Fibroblast of villous mesenchyme (primary cell): ENCODE data around the gene SLC11A2. TPM values are rescaled to one million over a fixed set of nuclear protein-coding genes. Genes with fewer than 3 reads are reported as not detected.
A peak's percentile ranks its signal among the peaks of the same experiment; 100 is the strongest.

Source experiments
- DNase-seq: peaks from one replicate; pipeline ENCODE4 v3.0.0-alpha.2; 2010; ENCODE audit warnings: low read depth
- H3K4me3 ChIP-seq: 2 replicates; pipeline ENCODE4 v1.5.1; 2011; ENCODE audit warnings: low read depth, mild to moderate bottlenecking, low read length
- total RNA-seq: library from RNA; depleted of rRNA; stranded (reverse); fragments of >200 nt; gene quantifications from 2 replicates; pipeline ENCODE4 v1.2.3, GENCODE V29; 2012
- TF ChIP-seq, protein P1 (sequence below): IDR thresholded peaks from 2 replicates; pipeline ENCODE4 v1.5.1; 2012; ENCODE audit warnings: low read depth, mild to moderate bottlenecking, low read length; ENCODE audit not compliant: insufficient read depth

The SLC11A2 gene
- total RNA-seq, 1 donor, result 56.6 TPM

DNA sequence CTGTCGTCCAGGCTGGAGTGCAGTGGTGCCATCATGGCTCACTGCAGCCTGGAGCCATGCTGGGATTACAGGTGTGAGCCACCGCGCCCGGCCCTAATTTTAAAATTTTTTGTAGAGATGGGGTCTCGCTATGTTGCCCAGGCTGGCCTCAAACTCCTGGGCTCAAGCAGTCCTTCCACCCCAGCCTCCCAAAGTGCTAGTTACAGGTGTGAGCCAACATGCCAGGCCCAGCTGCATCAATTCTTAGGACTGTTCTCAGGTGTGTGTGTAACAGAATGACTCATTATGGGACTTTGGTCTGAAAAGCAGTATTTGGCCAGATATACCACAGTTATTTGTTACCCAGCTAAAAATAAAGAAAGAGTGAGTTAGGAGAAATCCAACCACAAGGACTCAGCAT lies 39.3 kb upstream of the SLC11A2 start:
- H3K4me3 ChIP-seq, result no peak overlapping the region
- DNase-seq, result no peak
- TF ChIP-seq, protein P1, sequence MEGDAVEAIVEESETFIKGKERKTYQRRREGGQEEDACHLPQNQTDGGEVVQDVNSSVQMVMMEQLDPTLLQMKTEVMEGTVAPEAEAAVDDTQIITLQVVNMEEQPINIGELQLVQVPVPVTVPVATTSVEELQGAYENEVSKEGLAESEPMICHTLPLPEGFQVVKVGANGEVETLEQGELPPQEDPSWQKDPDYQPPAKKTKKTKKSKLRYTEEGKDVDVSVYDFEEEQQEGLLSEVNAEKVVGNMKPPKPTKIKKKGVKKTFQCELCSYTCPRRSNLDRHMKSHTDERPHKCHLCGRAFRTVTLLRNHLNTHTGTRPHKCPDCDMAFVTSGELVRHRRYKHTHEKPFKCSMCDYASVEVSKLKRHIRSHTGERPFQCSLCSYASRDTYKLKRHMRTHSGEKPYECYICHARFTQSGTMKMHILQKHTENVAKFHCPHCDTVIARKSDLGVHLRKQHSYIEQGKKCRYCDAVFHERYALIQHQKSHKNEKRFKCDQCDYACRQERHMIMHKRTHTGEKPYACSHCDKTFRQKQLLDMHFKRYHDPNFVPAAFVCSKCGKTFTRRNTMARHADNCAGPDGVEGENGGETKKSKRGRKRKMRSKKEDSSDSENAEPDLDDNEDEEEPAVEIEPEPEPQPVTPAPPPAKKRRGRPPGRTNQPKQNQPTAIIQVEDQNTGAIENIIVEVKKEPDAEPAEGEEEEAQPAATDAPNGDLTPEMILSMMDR, result no peak

DNA sequence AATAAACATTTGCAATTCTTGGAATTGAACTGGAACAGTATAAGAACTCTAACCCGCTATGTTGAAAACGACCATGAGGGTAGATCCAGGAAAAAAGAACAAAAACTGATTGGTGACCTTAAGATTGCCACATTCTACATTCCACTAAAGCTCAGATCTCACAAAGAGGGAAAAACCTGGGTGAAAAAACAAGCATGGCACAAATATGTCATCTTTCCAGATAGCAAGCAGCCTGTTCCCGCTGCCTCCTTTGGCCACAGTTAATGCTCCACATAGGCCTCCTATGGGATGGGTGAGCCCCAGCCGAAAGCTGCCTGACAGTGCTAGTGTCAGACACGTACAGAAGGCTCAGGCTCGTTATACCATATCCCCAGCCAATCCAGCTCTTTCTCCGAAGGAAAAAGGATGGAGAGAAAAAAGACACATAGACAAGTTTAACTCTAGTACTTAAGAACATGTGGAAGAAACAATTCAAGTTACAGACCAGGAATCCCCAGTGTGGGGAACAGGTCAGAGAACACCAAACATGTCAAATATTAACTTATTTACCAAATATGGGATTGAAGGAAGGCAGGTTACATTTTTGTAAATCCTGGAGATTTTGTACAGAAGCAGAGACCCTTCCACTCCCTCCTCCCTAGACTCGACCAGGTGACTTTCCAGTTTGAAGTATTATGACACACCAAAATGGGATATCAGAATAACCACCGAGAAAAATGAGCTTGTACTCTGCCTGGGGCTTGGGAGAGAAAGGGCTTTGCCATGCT lies 36.6 kb upstream of the SLC11A2 start:
- DNase-seq, result no peak
- TF ChIP-seq, protein P1, result no peak
- H3K4me3 ChIP-seq, result no peak overlapping the region

DNA sequence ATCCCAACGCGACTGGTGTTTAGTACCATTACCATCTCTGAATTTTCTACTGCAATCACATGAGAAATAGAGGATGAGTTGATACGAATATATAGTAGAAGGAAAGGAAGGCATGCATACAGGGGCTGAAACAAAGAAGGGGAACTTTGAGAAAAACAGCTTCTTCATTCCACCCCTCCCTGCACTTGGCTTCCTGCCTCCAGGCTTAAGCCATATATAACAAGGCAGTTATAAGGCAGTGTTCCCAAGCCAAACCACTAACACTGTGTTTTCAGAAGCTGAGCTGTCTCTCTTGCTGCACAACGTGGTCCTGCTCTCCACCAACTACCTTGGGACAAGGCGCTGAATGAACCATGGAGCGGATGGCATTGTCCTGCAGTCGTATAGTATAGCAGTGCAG lies 32.9 kb upstream of the SLC11A2 start:
- TF ChIP-seq, protein P1, result no peak
- no peak overlapping the region for H3K4me3 ChIP-seq
- no peak for DNase-seq

DNA sequence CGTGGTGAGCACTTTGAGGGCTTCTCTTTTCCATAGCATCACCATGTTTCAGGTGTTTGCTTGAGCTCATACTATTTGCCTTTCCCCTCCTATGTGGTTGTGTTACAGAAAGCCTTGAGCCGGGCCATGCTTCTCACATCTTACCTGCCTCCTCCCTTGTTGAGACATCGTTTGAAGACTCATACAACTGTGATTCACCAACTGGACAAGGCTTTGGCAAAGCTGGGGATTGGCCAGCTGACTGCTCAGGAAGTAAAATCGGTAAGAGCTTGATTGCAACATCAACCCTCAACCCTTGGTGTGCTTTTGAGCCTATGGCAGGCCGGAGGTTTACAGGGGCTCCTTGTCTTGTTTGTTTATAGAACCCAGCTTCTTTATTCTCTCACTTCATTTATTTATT lies 30.1 kb upstream of the SLC11A2 start:
- H3K4me3 ChIP-seq, result no peak overlapping the region
- DNase-seq, result peak; percentile 28
- TF ChIP-seq, protein P1, result no peak

DNA sequence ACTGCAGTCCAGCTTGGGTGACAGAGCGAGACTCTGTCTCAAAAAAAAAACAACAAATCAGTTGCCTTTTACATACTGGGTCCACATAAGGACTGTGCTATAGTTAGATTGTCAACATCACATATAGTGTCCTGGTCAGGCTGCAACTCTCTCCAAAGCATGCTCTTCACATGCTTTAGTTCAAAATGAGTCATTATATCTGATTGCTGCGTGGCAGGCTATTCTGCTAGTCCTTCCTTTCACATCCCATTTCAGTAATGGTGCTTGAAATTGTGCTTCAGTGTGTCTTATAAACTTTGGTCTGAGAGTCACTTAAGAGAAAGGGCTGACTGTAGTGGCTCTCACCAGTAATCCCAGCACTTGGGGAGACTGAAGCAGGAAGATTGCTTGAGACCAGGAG lies 28.9 kb upstream of the SLC11A2 start:
- no peak overlapping the region for H3K4me3 ChIP-seq
- DNase-seq, result no peak
- TF ChIP-seq, protein P1, result no peak

DNA sequence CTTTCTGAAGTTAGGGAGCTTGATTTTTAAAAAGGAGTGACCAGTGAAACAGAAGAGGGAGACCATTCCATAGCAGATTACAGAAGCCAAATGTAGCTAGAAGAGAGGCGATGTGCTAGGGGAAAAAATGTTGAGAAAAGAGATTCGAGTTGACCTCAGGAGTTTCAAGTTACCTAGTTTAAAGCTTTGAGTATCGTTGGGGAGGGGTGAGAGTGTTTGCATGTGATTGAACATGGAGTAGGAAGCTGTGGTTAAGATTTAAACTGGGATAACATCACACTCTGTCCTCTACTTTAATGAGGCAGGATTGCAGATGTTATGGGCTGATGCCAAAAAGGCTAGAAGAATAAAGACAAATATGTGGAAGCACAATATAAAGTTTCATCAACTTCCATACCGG lies 25.6 kb upstream of the SLC11A2 start:
- DNase-seq, result peak; percentile 56
- TF ChIP-seq, protein P1, result no peak
- H3K4me3 ChIP-seq, result no peak overlapping the region

DNA sequence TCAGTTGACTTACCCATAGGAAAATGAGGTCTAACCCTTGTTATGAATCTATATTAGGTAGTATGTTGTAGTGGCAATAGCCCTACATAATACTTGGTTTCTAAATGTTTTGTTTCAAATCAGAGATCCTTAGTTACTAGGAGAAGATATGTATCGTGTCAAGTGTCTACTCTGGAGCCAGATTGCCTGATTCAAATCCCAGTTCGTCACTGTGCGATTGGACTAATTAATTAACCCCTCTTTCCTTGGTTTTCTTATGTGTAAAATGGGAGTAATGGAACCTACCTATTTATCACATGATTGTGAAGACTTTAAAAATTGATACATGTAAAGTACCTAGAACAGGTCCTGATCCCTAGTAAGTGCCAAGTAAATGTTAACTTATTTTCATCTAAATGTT lies 23.3 kb upstream of the SLC11A2 start:
- peak overlapping the region; percentile 97 for H3K4me3 ChIP-seq
- TF ChIP-seq, protein P1, result no peak
- DNase-seq, result no peak
